GM18951 (cell line): Measurements from ENCODE around the gene PDGFRB.

Experiments
- POLR2A ChIP-seq: IDR thresholded peaks from 4 replicates; pipeline ENCODE4 v1.6.1; 2011; ENCODE audit warnings: mild to moderate bottlenecking; ENCODE audit not compliant: insufficient read length, insufficient read depth; ENCODE audit errors: extremely low read depth
- in situ Hi-C: fragments of 300-500 bp; cut with MboI; formaldehyde crosslinking; loops from one replicate; pipeline ENCODE4 v1.12.0; 2022; ENCODE audit warnings: low sequenced_read_pairs, mixed read lengths, inconsistent platforms; ENCODE audit not compliant: unreplicated experiment

Gene PDGFRB

GRCh38 chr5:150189326-150189725, 33.7 kb upstream of the PDGFRB start:
- TF ChIP-seq POLR2A, result no peak
- in situ Hi-C loops, result no loop called here

DNA sequence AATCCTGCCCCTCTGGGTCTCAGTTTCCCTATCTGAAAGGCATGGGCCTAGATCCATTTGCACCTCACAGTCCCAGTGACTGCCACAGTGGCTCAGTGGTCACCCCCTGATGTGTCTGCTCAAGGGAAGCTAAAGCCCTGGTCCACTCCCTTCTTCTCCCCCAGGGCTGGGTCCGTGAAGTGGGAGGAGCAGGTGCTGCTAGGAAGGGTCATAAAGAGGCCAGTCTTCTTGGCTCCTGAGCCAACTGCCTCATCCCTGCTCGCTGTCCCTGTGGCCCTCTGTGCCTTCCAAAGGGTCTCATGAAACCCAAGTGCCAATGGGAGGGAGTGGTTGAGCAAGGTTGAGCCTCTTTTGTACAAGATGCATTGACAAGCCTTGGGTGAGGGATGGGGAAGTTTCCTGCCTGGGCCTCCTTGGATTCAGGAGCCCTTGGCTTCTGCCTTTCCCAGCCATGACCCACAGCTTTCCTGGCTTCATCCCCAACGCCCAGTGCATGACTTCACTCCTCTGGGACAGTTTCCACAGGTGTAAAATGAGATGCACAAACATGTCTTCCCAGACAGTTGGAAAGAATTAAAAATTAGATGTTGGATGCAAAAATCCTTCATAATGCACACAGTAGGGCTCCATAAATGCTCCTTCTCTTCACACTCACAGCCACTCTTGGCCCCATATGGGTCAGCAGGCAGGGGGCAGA, 32.6 kb upstream of the PDGFRB start:
- in situ Hi-C loops, result no loop called here
- TF ChIP-seq POLR2A, result no peak

DNA sequence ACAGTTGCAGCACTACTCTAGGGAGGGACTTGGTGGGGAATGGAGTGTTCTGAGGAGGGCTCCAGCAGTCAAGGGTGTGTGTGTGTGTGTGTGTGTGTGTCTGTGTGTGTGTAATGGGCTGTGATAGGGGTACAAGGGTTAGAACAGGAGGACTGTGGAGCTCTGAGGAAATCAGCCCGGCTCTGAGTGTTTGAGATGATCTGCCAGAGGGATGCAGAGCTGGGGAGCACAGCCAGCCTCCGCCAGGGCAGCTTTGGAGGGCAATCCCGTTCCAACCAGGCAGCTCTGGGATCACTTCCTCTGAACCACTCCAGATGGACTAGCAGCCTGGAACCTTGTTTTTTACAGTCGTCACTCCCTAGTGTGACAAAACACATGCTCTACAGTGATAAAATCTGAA, 31.3 kb upstream of the PDGFRB start:
- no peak for TF ChIP-seq POLR2A
- in situ Hi-C loops, result no loop called here

DNA sequence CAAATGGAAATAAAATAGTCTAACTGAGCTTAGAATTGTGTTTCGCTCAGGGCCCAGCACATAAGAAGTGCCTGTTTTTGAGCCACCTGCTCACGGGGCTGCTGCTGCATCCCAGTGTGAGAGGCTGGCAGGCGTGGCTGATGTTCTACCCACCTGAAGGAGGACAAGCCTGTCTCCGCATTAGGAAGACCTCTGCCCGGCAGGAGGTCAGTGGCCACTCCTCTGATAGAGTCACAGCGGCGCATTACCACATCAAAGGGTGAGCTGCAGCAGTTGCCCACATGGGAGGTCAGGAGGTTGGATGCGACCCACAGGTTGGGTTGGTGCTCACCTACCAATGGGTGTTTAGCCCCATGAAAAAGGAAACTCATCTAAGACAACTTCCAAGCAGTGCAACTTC, 30.5 kb upstream of the PDGFRB start:
- TF ChIP-seq POLR2A, result no peak
- in situ Hi-C loops, result no loop called here

- in situ Hi-C loops, result no loop called here
Observed at GRCh38 chr5:150184990-150185912, 29.6 kb upstream of the PDGFRB start.

GRCh38 chr5:150184006-150184405, 28.4 kb upstream of the PDGFRB start:
- in situ Hi-C loops, result no loop called here

More at GRCh38 chr5:150184990-150185912, 29.6 kb upstream of the PDGFRB start:
- no peak for TF ChIP-seq POLR2A

DNA sequence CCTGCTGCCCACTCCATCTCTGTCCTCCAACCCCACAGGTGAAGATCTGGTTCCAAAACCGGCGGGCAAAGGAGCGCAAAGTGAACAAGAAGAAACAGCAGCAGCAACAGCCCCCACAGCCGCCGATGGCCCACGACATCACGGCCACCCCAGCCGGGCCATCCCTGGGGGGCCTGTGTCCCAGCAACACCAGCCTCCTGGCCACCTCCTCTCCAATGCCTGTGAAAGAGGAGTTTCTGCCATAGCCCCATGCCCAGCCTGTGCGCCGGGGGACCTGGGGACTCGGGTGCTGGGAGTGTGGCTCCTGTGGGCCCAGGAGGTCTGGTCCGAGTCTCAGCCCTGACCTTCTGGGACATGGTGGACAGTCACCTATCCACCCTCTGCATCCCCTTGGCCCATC, 27.8 kb upstream of the PDGFRB start:
- in situ Hi-C loops, result no loop called here
- no peak for TF ChIP-seq POLR2A

More at GRCh38 chr5:150184006-150184405, 28.4 kb upstream of the PDGFRB start:
- no peak for TF ChIP-seq POLR2A

DNA sequence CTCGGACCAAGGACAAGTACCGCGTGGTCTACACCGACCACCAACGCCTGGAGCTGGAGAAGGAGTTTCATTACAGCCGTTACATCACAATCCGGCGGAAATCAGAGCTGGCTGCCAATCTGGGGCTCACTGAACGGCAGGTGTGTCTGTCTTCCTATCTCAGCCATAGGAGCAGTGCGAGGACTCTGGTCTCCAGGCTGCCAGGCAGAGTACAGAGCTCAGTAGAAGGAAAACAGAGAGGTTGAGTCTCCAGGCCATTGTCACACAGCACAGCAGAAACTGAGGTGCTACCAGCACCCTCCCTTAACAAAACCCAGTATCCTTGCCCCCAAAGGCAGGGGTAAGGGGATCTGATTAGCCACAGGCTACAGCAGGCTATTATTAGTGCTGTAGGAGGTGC, 27.1 kb upstream of the PDGFRB start:
- in situ Hi-C loops, result no loop called here
- no peak for TF ChIP-seq POLR2A

DNA sequence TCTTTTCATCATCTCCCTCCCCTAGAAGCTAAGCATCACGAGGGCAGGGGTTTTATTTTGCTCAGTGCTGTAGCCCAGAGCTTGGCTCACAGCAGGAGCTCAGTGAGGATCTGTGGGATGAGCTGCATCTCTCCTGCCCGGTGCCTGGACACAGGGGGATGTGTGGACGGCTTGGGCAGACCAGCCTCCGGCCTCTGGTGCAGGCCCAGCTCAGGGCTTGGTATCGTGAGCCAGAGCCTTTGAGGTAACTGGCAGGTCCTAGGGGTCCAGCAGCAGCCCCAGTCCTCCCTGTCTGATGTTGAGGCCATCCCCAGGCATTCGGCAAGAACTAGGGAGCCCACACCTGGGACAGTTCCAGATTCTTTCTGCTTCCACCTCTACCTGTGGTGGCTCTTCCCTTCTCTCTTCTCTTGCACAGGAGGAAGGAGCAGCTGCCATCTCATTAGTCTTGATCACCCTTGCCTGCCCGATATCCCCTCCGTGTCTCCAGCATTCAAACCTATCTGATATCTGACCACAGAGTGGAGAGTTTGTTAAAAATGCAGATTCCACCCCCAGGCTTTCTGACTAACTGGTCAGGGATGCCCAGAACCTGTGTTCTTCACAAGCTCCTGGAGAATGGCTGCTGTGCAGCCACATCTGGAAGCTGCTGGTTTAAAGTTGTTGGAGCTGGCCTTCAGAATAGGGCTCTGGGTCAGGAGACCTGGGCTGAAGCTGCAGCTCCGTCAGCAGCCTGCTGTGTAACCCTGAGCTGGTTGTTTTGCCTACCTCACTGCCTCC, 26.3 kb upstream of the PDGFRB start:
- TF ChIP-seq POLR2A, result no peak
- in situ Hi-C loops, result no loop called here

- TF ChIP-seq POLR2A, result no peak
- in situ Hi-C loops, result no loop called here
Observed at GRCh38 chr5:150181027-150181426, 25.4 kb upstream of the PDGFRB start.

- TF ChIP-seq POLR2A, result no peak
- in situ Hi-C loops, result no loop called here
Observed at GRCh38 chr5:150180241-150181026, 24.8 kb upstream of the PDGFRB start.

DNA sequence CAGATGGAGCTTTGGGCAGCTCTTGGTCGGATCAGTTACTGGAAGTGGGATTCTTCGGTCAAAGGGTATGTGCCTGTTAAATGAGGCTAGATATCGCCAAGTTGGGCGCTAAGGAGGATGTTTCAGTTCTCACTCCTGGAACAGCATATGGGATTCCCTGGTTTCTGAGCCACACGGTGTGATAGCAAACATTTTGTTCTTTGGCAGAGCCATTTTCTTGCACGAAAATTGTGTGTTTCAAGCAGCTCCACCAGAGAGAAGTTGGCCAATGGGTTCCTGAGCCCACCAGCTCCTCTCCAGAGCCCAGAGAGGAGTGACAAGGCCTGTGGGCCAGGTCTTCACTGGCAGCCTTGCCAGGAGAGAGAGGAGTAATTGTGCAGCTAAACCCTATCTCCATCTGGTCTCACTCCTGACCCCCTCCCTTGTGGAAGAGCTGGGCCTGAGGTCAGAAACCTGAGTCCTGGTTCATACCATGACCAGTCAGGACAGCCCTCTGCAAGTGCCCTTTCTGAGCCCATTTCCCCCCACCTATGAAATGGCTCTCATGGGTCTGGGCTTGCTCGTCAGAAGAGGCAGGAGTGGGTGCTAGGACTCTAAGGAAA, 23.5 kb upstream of the PDGFRB start:
- no peak for TF ChIP-seq POLR2A
- in situ Hi-C loops, result no loop called here
